ENCODE results near the gene CTSL. TPM values are rescaled to one million over a fixed set of nuclear protein-coding genes. Genes with fewer than 3 reads are reported as not detected.

Gene CTSL
- total and polyA plus RNA-seq, 4 donors: 156 to 210 (median 180) TPM

- peaks cover 0 to 28% (median 6%) of the 10 kb centered on the region in 4 donors for H3K36me3 ChIP-seq (ENCODE audit: control insufficient read depth in 4 of 4, insufficient read depth in 3 of 4, low read depth in 1 of 4, low read length in 3 of 4)
- no peak for TF ChIP-seq NR2F2 (IDR thresholded peaks at IDR 0.05)
- TF ChIP-seq TAF1 (conservative IDR thresholded peaks at IDR 0.05): no peak
- TF ChIP-seq FOXA1 (IDR thresholded peaks at IDR 0.05): no peak
- no peak for TF ChIP-seq EGR1 (IDR thresholded peaks at IDR 0.05; ENCODE audit: low read depth in 2 of 2)
- TF ChIP-seq ATF3 (IDR thresholded peaks at IDR 0.05): no peak
- no peak for TF ChIP-seq ZBTB33 (IDR thresholded peaks at IDR 0.05)
- no peak for TF ChIP-seq REST (IDR thresholded peaks at IDR 0.05)
- no peak for TF ChIP-seq YY1 (IDR thresholded peaks at IDR 0.05)
- TF ChIP-seq HNF4A (conservative IDR thresholded peaks at IDR 0.05): no peak
- no peak for TF ChIP-seq RAD21 (IDR thresholded peaks at IDR 0.05)
- no peak for TF ChIP-seq JUND (IDR thresholded peaks at IDR 0.05)
- no peak for TF ChIP-seq MAX (IDR thresholded peaks at IDR 0.05)
- TF ChIP-seq GABPA (IDR thresholded peaks at IDR 0.05 in 1 of 2, conservative IDR thresholded peaks at IDR 0.05 in 1 of 2): no peak
- 79% methylated on average over 24 of the region's 24 CpGs for WGBS
- H3K4me3 ChIP-seq (ENCODE audit: low read depth in 1 of 3, low read length in 3 of 3): no peak overlapping the region
- peak overlapping the region; percentile 26 to 33 for H3K27ac ChIP-seq (ENCODE audit: low read depth in 1 of 2, low read length in 2 of 2)
- H3K4me1 ChIP-seq (ENCODE audit: control insufficient read depth in 4 of 4, insufficient read depth in 4 of 4, low read length in 3 of 4): peaks cover 0 to 33% (median 16%) of the 10 kb centered on the region in 4 donors
- H3K9ac ChIP-seq (ENCODE audit: low read depth in 1 of 2, low read length in 2 of 2): no peak overlapping the region
- H3K9me3 ChIP-seq (ENCODE audit: control insufficient read depth in 4 of 4, low read length in 3 of 4): no peaks in the 10 kb centered on the region
- peak; percentile 32 for DNase-seq (ENCODE audit: low spot score)
- no peaks in the 10 kb centered on the region for H3K27me3 ChIP-seq (ENCODE audit: control insufficient read depth in 4 of 4, insufficient read depth in 4 of 4, low read length in 3 of 4)
Observed at GRCh38 chr9:87683751-87684626, 41.9 kb upstream of the CTSL start.

- TF ChIP-seq RAD21 (IDR thresholded peaks at IDR 0.05): peak; percentile 78 to 83
- no peak for TF ChIP-seq HNF4A (conservative IDR thresholded peaks at IDR 0.05)
- peak; percentile 76 for TF ChIP-seq CTCF (IDR thresholded peaks at IDR 0.05; ENCODE audit: low read depth, low read length, missing input control)
- no peak for TF ChIP-seq MAX (IDR thresholded peaks at IDR 0.05)
- no peak for TF ChIP-seq TAF1 (conservative IDR thresholded peaks at IDR 0.05)
- no peak for TF ChIP-seq NR2F2 (IDR thresholded peaks at IDR 0.05)
- peak; percentile 79 for DNase-seq (ENCODE audit: low spot score)
- WGBS: 37% methylated on average over 11 of the region's 11 CpGs
- H3K4me1 ChIP-seq (ENCODE audit: control insufficient read depth in 4 of 4, insufficient read depth in 4 of 4, low read length in 3 of 4): peaks cover 0 to 33% (median 16%) of the 10 kb centered on the region in 4 donors
- peak overlapping the region; percentile 26 to 33 for H3K27ac ChIP-seq (ENCODE audit: low read depth in 1 of 2, low read length in 2 of 2)
- H3K36me3 ChIP-seq (ENCODE audit: control insufficient read depth in 4 of 4, insufficient read depth in 3 of 4, low read depth in 1 of 4, low read length in 3 of 4): peaks cover 0 to 28% (median 6%) of the 10 kb centered on the region in 4 donors
- no peaks in the 10 kb centered on the region for H3K9me3 ChIP-seq (ENCODE audit: control insufficient read depth in 4 of 4, low read length in 3 of 4)
- no peak overlapping the region for H3K4me3 ChIP-seq (ENCODE audit: low read depth in 1 of 3, low read length in 3 of 3)
- H3K27me3 ChIP-seq (ENCODE audit: control insufficient read depth in 4 of 4, insufficient read depth in 4 of 4, low read length in 3 of 4): no peaks in the 10 kb centered on the region
- no peak overlapping the region for H3K9ac ChIP-seq (ENCODE audit: low read depth in 1 of 2, low read length in 2 of 2)
Observed at GRCh38 chr9:87684627-87685219, 41.2 kb upstream of the CTSL start.

All from liver (tissue), 9 donors.